Measurements from ENCODE around the gene GPR137. TPM values are rescaled to one million over a fixed set of nuclear protein-coding genes. Genes with fewer than 3 reads are reported as not detected.

GPR137 gene
- total RNA-seq, 1 experiment from 2014 or later = 24.4 TPM

- POLR2A ChIA-PET = no interaction called here
- TF ChIP-seq ZFX (IDR thresholded peaks at IDR 0.05) = no peak
- no peak for TF ChIP-seq JUND (IDR thresholded peaks at IDR 0.05)
- TF ChIP-seq, protein P1, sequence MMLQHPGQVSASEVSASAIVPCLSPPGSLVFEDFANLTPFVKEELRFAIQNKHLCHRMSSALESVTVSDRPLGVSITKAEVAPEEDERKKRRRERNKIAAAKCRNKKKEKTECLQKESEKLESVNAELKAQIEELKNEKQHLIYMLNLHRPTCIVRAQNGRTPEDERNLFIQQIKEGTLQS (IDR thresholded peaks at IDR 0.05) = no peak
- TF ChIP-seq TCF7L2 (IDR thresholded peaks at IDR 0.05; ENCODE audit: borderline replicate concordance, extremely low read depth, insufficient read depth, insufficient read length) = no peak
- TF ChIP-seq ZNF274 (IDR thresholded peaks at IDR 0.05; ENCODE audit: low read depth, low read length) = no peak
- TF ChIP-seq, protein P2, sequence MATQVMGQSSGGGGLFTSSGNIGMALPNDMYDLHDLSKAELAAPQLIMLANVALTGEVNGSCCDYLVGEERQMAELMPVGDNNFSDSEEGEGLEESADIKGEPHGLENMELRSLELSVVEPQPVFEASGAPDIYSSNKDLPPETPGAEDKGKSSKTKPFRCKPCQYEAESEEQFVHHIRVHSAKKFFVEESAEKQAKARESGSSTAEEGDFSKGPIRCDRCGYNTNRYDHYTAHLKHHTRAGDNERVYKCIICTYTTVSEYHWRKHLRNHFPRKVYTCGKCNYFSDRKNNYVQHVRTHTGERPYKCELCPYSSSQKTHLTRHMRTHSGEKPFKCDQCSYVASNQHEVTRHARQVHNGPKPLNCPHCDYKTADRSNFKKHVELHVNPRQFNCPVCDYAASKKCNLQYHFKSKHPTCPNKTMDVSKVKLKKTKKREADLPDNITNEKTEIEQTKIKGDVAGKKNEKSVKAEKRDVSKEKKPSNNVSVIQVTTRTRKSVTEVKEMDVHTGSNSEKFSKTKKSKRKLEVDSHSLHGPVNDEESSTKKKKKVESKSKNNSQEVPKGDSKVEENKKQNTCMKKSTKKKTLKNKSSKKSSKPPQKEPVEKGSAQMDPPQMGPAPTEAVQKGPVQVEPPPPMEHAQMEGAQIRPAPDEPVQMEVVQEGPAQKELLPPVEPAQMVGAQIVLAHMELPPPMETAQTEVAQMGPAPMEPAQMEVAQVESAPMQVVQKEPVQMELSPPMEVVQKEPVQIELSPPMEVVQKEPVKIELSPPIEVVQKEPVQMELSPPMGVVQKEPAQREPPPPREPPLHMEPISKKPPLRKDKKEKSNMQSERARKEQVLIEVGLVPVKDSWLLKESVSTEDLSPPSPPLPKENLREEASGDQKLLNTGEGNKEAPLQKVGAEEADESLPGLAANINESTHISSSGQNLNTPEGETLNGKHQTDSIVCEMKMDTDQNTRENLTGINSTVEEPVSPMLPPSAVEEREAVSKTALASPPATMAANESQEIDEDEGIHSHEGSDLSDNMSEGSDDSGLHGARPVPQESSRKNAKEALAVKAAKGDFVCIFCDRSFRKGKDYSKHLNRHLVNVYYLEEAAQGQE (IDR thresholded peaks at IDR 0.05; ENCODE audit: low read depth) = no peak
- no peak for TF ChIP-seq CEBPB (IDR thresholded peaks at IDR 0.05; ENCODE audit: low read depth)
- no peak for DNase-seq (ENCODE audit: low read depth, low spot score)
- no peaks in the 10 kb centered on the region for H4K20me1 ChIP-seq (ENCODE audit: insufficient read depth)
- no peak overlapping the region for H3K4me2 ChIP-seq (ENCODE audit: low read length)
- no TSS peak for BruUV-seq (replicated peaks)
- no peak for ATAC-seq
- H2AFZ ChIP-seq (ENCODE audit: low read depth, low read length, poor library complexity, severe bottlenecking) = no peak overlapping the region
- peaks cover 30 to 67% of the 10 kb centered on the region in 2 experiments; a peak in 3 of 4 replicates for H3K36me3 ChIP-seq (ENCODE audit: control insufficient read depth in 1 of 2, insufficient read depth in 2 of 2, low read length in 2 of 2)
- H3K27me3 ChIP-seq (ENCODE audit: insufficient read depth, low read length) = no peaks in the 10 kb centered on the region
- RAD21 ChIA-PET (ENCODE audit: low non-redundant PET in 1 of 2, low total read pairs in 2 of 2, uncharacterized antibody in 2 of 2, unreplicated experiment in 2 of 2) = no interaction called here
- H3K9ac ChIP-seq (ENCODE audit: low read length) = no peak overlapping the region
- CTCF ChIA-PET = no interaction called here
- H3K79me2 ChIP-seq (ENCODE audit: insufficient read depth, low read length) = peaks cover 14% of the 10 kb centered on the region; the same call in 1 of the 2 replicates
- H3K9me3 ChIP-seq (ENCODE audit: control insufficient read depth in 1 of 2, insufficient read depth in 1 of 2, low read depth in 1 of 2, low read length in 2 of 2) = no peaks in the 10 kb centered on the region
- no peaks in the 10 kb centered on the region for H3K9me2 ChIP-seq (ENCODE audit: insufficient read depth)
- no peak overlapping the region for H3K4me3 ChIP-seq (replicated peaks in 1 of 2; ENCODE audit: low read depth in 1 of 2, low read length in 2 of 2)
- intact Hi-C loops (cut with micrococcal nuclease) = no loop called here
- no peak overlapping the region for H3K27ac ChIP-seq (ENCODE audit: low read depth, low read length)
- peaks cover 4 to 11% of the 10 kb centered on the region in 2 experiments; a peak in 3 of 4 replicates for H3K4me1 ChIP-seq (ENCODE audit: control insufficient read depth in 1 of 2, insufficient read depth in 2 of 2, low read length in 2 of 2)
Measured at GRCh38 chr11:64258946-64259532, 26.6 kb upstream of the GPR137 start.

Data from HCT116 (cell line).